GM19351 (cell line): ENCODE measurements around the gene GRAMD1A.

Experiments
- ATAC-seq: cut with Tn5 transposase; IDR thresholded peaks from one replicate; pipeline ENCODE4 v1.9.1; 2021; ENCODE audit warnings: mild to moderate bottlenecking, moderate library complexity; ENCODE audit not compliant: unreplicated experiment

Gene GRAMD1A

GRCh38 chr19:35069696-35070095, 69.6 kb downstream of the GRAMD1A start:
- ATAC-seq = no peak

GRCh38 chr19:35070471-35070870, 70.3 kb downstream of the GRAMD1A start:
- no peak for ATAC-seq

- no peak for ATAC-seq
Measured at GRCh38 chr19:35073516-35073915, 73.4 kb downstream of the GRAMD1A start.

- ATAC-seq = no peak
Measured at GRCh38 chr19:35073941-35074340, 73.8 kb downstream of the GRAMD1A start.

- ATAC-seq = no peak
Measured at GRCh38 chr19:35074426-35075201, 74.5 kb downstream of the GRAMD1A start.

GRCh38 chr19:35075202-35076025, 75.3 kb downstream of the GRAMD1A start:
- ATAC-seq = no peak

GRCh38 chr19:35076026-35076370, 75.9 kb downstream of the GRAMD1A start:
- ATAC-seq = no peak
